ENCODE data around the gene PIK3CB. TPM values are rescaled to one million over a fixed set of nuclear protein-coding genes. Genes with fewer than 3 reads are reported as not detected.
"Not testable (repeated sequence)": the region's sequence is repeated elsewhere in the genome, so short reads cannot be mapped to it uniquely, and the experiment has no call there.

PIK3CB gene
- total RNA-seq, 4 donors from 2014 or later = 32.2 to 52.1 (median 41.5) TPM

DNA sequence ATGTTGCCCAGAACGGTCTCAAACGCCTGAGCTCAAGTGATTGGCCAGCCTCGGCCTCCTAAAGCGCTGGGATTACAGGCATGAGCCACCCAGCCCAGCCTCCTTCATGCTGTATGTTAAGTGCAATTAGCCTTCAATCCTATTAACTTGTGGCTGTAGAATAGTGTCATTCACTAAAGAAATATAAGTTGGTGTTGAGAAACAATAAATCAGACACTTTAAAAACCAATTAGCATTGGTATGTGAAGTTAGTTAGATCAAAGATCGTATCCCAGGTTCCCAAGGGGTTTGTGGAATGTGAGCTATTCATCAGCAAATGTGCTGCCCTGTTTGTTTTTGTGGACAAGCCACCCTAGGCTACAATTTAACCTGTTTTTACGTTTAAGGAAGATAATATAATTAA, 11.0 kb upstream of the PIK3CB start:
- H3K36me3 ChIP-seq = no peaks in the 10 kb centered on the region
- TF ChIP-seq CTCF (IDR thresholded peaks at IDR 0.05) (no peak), POLR2A (IDR thresholded peaks at IDR 0.05) (no peak)
- no peak overlapping the region for H3K4me3 ChIP-seq
- H3K9me3 ChIP-seq = no peaks in the 10 kb centered on the region
- H3K4me1 ChIP-seq = no peaks in the 10 kb centered on the region
- no peak overlapping the region for H3K27ac ChIP-seq
- DNase-seq = no peak
- no peaks in the 10 kb centered on the region for H3K27me3 ChIP-seq

DNA sequence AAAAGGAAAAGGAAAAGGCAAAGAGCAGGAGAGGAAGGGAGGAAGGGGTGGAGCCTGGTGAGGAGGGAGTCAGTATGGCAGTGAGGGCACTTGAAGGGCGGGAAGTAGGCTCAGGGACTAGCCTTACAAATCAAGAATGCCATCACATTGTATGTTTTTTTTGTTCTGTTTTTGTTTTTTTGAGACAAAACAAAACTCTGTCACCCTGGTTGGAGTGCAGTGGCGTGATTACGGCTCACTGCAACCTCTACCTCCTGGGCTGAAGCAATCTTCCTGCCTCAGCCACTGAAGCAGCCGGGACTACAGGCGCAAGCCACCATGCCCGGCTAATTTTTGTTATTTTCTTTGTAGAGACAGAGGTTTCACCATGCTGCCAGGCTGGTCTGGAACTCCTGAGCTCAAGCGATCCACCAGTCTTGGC, 10.5 kb upstream of the PIK3CB start:
- H3K36me3 ChIP-seq = no peaks in the 10 kb centered on the region
- no peak overlapping the region for H3K4me3 ChIP-seq
- H3K27me3 ChIP-seq = no peaks in the 10 kb centered on the region
- TF ChIP-seq POLR2A (IDR thresholded peaks at IDR 0.05) (no peak), CTCF (IDR thresholded peaks at IDR 0.05) (no peak)
- no peak for DNase-seq
- no peaks in the 10 kb centered on the region for H3K4me1 ChIP-seq
- H3K27ac ChIP-seq = no peak overlapping the region
- H3K9me3 ChIP-seq = no peaks in the 10 kb centered on the region

DNA sequence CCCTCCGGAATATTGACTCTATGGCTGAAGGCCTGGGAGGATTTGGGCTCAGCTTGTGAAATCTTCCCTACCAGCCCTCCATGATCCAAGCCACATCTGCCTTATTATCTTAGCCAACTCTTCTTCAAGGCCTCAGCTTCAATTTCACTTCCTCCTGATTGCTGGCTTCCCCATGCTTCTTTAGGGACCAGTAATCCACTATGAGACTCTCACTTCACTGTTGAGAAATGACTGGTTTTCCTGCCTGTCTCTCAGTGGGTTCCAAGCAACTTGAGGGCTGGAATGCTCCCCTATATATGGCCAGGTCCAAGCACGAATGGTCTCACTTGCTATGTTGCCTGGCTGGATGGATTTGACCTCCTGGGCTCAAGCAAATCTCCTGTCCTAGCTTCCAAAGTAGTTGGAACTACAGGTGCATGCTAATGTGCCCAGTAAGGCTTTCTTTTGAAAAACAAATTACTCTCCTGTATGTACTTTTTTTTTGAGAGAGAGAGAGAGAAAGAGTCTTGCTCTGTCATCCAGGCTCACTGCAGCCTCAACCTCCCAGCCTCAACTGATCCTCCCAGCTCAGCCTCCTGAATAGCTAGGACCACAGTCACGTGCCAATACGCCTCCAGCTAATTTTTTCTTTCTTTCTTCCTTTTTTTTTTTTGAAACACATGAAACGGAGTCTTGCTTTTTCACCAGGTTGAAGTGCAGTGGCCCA, 7.9 kb upstream of the PIK3CB start:
- Histone ChIP-seq H3K36me3 (no peaks in the 10 kb centered on the region), H3K9me3 (no peaks in the 10 kb centered on the region), H3K4me3 (no peak overlapping the region), H3K27ac (no peak overlapping the region), H3K27me3 (no peaks in the 10 kb centered on the region), H3K4me1 (no peaks in the 10 kb centered on the region)
- DNase-seq = no peak
- TF ChIP-seq POLR2A (IDR thresholded peaks at IDR 0.05) (no peak), CTCF (IDR thresholded peaks at IDR 0.05) (no peak)

DNA sequence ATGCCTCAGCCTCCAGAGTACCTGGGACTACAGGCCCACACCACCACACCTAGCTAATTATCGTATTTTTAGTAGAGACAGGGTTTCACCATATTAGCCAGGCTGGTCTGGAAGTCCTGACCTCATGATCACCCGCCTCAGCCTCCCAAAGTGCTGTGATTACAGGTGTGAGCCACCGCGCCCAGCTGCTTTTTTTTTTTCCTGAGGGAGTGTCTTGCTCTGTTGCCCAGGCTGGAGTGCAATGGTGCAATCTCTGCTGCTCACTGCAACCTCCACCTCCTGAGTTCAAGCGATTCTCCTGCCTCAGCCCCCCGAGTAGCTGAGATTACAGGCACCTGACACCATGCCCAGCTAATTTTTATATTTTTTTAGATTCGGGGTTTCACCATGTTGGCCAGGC, 3.7 kb upstream of the PIK3CB start:
- not testable (repeated sequence) for H3K27ac ChIP-seq, H3K4me1 ChIP-seq, H3K4me3 ChIP-seq, H3K9me3 ChIP-seq, H3K36me3 ChIP-seq, H3K27me3 ChIP-seq, DNase-seq

DNA sequence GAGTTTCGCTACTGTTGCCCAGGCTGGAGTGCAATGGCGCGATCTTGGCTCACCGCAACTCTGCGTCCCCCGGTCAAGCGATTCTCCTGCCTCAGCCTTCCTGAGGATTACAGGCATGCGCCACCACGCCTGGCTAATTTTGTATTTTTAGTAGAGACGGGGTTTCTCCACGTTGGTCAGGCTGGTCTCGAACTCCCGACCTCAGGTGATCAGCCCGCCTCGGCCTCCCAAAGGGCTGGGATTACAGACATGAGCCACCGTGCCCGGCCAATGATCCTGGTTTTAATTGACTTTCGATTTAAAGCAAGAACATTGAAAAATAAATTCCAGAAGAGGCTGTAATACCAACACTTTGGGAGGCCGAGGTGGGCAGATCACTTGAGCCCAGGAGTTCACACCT, 1.1 kb upstream of the PIK3CB start:
- Histone ChIP-seq H3K4me1 (peaks cover 0 to 15% (median 4%) of the 10 kb centered on the region in 4 donors), H3K27ac (peak overlapping the region in 1 of 4 donors; percentile 84)
- H3K9me3 ChIP-seq, H3K36me3 ChIP-seq, DNase-seq, H3K4me3 ChIP-seq, H3K27me3 ChIP-seq: not testable (repeated sequence)

GRCh38 chr3:138835397-138835757, 649 bp upstream of the PIK3CB start:
- no peak for DNase-seq
- TF ChIP-seq POLR2A (IDR thresholded peaks at IDR 0.05) = no peak
- Histone ChIP-seq H3K4me1 (peaks cover 0 to 15% (median 4%) of the 10 kb centered on the region in 4 donors), H3K27ac (peak overlapping the region; percentile 84 to 98 (median 94)), H3K4me3 (peak overlapping the region; percentile 72 to 94 (median 88)), H3K9me3 (no peaks in the 10 kb centered on the region), H3K36me3 (no peaks in the 10 kb centered on the region), H3K27me3 (no peaks in the 10 kb centered on the region)

DNA sequence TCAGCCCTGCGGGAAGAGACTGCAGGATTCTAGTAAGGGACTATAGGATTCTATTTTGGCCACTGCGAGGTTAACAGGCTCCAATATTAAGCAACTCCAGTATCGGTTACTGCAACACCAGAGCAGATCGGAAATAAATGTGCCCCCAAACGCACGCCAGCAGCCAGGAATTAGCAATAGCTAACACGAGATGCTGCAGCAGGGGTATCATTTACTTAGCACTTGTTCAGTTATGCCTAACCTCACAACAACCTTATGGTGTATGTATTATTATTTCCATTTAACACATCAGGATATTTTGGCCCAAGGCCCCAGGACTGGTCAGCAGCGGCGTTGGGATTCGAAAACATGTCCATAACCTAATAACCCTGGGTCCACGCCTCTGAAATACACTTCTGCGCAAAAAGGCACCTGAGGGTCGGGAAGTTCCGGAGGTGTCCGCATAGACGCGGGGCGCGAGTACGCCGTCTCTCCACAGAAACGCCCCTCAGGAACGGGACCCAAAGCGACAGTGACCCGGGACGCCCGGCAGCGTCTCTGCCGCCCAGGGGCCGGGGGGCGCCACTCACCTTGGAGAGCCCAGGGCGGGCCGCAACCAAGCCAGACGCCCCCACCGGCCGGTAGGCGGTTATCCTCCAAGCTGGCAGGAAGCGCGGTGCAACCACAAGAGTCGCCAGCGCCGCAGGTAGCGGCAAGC, 681 bp downstream of the PIK3CB start:
- Histone ChIP-seq H3K27me3 (no peaks in the 10 kb centered on the region), H3K27ac (peak overlapping the region; percentile 84 to 98 (median 94)), H3K4me1 (peaks cover 0 to 15% (median 4%) of the 10 kb centered on the region in 4 donors), H3K9me3 (no peaks in the 10 kb centered on the region), H3K4me3 (peak overlapping the region; percentile 72 to 94 (median 88)), H3K36me3 (no peaks in the 10 kb centered on the region)
- TF ChIP-seq CTCF (IDR thresholded peaks at IDR 0.05) (peak in 5 of 6 experiments; percentile 2 to 54 (median 31)), POLR2A (IDR thresholded peaks at IDR 0.05) (no peak)
- peak; percentile 51 to 81 (median 56) for DNase-seq

DNA sequence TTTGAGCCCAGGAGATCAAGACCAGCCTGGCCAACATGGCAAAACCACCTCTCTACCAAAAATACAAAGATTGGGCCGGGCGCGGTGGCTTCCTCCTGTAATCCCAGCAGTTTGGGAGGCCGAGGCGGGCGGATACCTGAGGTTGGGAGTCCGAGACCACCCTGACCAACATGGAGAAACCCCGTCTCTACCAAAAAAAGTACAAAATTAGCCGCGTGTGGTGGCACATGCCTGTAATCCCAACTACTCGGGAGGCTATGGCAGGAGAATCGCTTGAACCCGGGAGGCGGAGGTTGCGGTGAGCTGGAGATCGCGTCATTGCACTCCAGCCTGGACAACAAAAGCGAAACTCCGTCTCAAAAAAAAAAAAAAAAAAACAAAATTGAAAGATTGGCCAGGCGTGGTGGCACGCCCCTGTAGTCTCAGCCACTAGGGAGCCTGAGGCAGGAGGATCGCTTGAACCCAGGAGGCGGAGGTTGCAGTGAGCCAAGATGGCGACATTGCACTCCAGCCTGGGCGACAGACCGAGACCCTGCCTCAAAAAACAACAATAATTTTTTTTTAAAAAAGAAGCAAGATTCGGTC, 2.2 kb downstream of the PIK3CB start:
- H3K4me1 ChIP-seq = peaks cover 0 to 15% (median 4%) of the 10 kb centered on the region in 4 donors
- not testable (repeated sequence) for H3K36me3 ChIP-seq, H3K27ac ChIP-seq, H3K9me3 ChIP-seq, DNase-seq, H3K27me3 ChIP-seq
- H3K4me3 ChIP-seq = peak overlapping the region in 1 of 4 donors; percentile 72

Measured in Peyer's patch (tissue), 4 donors.